ENCODE results near the gene ADAM22.

Gene ADAM22

DNA sequence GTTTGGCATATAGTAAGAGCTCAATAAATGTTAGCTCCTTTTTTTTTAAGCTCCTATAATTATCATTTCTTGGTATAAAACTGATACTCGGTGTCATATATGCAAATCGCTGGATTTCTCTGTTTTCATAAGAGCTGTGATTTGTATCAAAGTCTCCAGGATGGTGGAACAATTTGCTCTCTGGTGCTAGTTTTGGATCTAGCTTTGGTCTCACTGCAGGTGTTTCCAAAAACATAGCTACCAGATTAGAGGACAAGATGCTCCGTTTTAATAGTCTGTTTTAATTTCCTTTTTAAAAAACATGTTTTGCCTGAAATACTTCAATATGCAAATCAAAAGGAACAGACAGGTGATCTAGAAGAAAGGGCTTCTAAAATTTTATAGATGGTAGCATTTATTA lies 25.3 kb downstream of the ADAM22 start:
- DNase-seq (ENCODE audit: low spot score) = no peak

DNA sequence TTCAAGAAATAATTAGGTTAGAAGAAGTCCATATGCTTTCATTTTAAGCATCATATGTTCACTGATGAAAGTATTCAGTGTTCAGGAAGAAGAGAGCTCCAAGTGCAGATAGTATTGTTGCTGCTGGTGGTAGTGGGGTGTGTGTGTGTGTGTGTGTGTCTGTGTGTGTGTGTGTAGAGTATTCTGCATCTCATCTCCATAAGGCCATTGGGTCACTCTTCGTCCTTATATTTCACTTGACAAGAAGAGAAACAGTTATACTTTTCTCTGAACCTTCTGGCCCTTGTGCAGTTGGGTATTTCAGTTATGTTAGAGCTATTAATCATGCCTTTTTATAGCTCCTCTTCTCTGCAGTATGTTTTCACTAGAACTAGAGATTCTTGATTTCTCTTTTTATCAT lies 26.2 kb downstream of the ADAM22 start:
- no peak for DNase-seq (ENCODE audit: low spot score)

DNA sequence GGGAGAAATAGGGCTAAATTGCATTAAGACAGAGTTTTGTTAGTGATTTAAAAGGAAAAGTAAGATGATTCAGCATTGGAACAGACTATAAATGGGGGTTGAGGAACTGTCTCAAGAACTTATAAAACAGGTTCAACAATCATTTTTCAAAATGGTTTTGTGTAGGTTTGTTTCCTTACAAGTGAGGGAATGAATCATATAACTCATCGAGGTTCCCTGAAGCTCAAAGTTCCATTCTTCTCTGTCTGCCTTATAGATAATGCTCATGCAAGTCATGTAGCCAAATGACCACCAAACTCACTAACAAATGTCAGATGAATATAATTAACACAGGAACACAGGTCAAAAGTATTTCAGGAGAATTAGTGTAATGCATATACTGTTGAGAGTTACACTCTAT lies 27.7 kb downstream of the ADAM22 start:
- DNase-seq (ENCODE audit: low spot score) = no peak

DNA sequence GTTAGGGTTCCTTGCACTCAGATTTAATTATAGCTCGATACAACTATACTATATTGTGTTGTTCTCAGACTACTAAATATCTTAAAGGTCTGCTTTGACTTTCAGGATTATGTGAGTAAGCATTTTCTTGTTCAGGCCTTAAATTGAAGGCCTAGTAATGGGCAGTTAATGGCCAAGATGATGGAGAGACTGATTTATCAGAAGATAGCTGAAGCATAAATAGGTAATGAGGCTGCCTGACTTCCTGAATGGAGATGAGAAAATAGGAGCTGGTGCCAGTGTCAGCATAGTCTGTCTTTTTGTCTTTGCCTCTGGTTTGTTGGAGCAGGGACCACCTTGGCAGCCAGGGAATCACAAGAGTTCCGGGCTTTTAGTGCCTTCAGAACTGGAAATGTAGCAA lies 32.2 kb downstream of the ADAM22 start:
- DNase-seq (ENCODE audit: low spot score) = no peak

DNA sequence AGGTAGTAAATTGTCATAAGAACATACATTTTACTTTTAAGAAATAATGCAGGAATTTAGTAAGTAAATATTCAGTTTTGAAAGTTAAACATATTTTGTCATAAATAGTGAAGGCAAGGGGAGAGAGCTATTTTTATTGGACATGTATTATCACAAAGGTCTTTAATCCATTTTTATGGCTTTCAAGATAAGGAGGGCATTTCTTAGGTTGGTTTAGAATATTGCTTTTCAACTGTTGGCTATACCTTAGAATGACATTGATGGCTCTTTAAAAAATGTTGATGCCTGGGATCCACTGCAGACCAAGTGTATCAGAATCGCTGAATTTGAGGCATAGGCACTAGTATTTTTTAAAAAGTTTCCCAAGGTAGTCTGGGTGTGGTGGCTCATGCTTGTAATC lies 34.0 kb downstream of the ADAM22 start:
- DNase-seq (ENCODE audit: low spot score) = no peak

DNA sequence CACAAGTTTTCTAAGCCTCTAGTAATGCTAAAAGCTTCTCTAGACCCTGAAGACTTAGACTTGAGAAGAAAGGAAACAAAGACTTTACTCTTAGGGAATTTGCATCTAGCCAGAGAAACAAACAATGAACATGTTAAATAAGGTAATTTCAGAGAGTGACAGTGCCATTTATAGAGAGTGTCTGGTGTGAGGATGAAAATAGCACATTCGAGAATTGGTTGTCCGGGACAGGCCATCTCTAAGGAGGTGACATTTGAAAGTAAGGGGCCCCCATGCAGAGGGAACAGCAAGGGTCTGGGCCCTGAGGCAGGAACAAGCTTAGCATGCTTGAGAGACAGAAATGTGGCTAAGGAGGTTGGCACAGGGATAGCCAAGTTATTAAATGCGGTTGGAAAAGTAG lies 48.1 kb downstream of the ADAM22 start:
- DNase-seq (ENCODE audit: low spot score) = no peak

DNA sequence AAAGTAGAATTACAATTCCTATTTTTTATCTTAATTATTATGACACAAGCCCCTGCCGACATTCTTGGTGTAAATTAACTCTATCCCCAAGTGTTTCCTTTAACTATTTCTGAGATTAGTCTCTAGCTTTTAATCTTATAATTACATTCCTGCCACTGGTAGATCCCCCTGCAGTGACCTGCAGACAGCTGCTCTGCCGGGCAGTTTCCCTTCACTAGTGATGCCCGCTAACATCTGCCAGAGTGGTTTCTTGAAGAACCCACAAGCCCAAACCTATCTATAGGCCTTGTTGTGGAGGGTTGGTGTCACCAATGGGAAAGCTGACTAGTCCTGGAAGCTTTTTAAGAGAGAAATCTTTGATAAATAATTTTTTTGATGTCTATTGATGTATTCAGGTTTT lies 50.0 kb downstream of the ADAM22 start:
- DNase-seq (ENCODE audit: low spot score) = no peak

DNA sequence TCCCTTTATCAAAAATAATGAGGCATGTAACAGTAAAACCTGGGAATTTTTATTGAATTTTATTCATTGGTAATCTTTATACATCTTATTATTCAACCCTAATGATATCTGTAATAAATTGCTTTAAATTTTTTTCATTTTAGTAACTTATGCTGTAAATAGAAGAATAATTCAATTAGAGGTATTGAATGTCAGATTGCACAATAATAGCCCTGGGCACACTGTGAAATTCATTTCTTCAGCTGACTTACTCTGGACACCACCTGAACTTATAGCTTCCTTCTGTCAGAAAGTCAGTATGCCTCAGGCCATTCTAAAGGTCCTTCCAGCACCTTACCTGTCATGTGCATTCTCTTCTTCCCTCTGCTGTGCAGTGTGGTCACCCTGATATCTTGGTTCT lies 59.2 kb downstream of the ADAM22 start:
- no peak for DNase-seq (ENCODE audit: low spot score)

DNA sequence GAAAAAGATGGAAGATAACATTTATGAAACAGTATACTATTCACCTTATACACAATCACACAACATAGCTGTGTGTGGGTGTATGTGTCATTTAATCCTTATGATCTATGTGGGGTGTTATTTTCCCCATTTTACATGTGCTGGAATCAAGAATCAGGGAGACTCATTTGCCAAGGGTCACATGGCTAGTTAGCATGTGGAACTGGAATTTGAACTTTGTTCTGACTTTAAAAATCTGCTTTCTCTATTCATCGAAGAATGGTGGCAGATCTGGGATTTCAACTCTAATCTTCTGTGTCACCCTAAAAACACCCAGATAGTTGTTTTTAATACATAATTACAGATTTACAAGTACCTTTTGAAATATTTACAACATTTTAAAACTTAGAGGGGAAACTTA lies 65.2 kb downstream of the ADAM22 start:
- no peak for DNase-seq (ENCODE audit: low spot score)

DNA sequence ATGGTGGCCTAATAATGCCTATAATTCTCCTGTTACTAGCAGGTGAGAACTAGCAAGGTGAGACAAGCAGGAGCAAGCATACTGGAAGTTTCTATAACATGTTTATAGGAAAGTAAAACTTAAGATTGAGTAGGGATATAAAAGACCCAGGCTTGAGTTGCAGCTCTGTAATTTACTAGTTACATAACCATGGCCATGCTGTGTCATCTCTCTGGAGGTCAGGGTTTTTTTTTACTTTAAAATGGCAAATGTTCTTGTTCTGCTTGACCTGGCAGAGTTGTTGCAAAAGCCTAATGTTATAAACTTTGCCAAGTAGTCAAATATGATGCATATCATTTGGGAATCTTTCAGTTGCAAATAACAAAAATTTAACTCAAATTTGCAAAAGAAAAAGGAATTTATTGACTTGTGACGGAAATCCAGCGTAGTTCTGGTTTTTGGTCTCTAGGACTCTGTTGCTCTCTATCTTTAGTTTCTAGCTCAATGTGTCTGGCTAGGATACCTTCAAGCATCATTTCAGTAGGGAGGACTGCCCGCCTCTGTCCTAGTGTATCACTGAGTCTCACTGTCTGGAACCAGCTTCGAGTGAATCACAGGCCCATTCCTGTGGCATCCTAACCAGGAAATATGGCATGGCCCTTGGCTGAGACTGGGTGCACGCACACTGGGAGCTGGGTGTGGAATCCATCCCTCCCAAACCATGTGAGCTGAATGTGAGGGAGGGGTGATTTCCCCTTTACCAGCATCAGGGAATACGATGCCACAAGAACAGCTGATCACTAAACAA lies 67.9 kb downstream of the ADAM22 start:
- DNase-seq (ENCODE audit: low spot score) = no peak

DNA sequence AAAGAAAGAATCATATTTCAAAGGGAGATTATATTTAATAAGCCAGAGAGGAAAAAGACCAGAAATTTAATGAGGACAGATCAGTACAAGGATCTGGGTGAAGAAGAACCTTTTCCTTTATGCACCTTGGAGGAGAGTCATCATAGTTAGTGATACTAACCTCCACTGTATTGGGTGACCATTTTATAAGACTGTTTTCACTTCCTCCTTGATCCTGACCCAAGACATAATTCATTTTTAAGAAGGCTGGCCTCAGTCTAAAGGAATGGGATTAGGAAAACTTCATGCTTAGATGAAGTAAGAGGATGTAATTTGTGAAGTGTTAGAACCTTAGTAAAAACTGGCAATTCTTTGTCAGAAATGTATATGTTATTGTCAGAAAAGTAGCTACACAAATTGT lies 68.6 kb downstream of the ADAM22 start:
- no peak for DNase-seq (ENCODE audit: low spot score)

DNA sequence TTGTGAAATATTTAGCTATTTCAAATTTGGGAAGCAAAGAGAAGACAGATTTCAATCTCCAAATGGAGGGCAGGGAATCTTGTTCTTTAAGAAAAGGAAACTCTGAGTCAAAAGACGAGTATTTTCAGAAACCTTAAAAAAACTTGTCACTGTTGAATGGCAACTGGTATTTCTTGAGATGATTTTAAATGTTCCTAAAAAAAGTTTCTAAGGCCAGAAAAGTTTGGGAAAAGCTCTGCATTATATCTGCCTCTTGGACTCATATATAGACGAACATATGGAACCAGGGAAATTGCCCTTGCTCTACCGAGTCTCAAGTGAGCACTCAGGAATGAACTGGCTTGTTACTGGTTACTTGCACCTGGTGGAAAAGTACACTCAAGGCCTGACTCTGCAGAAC lies 69.5 kb downstream of the ADAM22 start:
- no peak for DNase-seq (ENCODE audit: low spot score)

DNA sequence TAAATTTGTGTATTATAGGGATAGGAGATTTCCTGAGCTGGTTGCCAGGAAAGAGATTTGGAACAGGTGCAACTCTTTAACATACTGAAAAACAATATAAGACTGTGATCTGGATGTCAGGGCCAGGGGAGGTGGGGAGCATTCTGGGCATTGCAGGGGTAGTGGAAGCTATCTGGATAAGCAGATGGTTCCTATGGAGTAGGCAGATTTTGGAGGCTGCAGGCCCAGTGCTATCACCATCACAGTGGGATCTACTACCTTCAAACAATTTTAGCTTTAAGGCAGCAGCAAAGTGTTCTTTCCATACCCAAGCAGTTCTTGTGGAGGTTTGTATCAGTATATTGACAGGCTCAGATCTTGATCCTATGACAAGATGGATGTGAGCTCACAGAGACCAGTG lies 71.1 kb downstream of the ADAM22 start:
- no peak for DNase-seq (ENCODE audit: low spot score)

DNA sequence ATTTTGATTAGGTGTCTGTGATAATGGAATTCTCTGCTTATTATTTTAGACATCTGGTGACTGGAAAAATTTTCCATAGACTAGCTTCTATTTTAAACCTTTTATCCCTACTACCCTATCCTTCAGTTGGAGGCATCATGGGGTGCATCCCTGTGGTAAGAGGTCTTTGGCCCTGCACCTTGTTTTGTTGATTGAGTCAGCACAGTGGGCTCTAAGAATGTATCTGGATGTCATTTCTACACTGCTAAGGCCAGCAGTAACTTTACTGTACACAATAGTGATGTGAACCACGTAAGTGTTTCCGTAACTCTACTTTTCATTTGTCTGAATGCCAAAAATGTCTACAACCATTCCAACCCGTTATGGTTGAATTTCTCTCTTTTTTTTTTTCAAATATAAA lies 75.6 kb downstream of the ADAM22 start:
- DNase-seq (ENCODE audit: low spot score) = no peak

DNA sequence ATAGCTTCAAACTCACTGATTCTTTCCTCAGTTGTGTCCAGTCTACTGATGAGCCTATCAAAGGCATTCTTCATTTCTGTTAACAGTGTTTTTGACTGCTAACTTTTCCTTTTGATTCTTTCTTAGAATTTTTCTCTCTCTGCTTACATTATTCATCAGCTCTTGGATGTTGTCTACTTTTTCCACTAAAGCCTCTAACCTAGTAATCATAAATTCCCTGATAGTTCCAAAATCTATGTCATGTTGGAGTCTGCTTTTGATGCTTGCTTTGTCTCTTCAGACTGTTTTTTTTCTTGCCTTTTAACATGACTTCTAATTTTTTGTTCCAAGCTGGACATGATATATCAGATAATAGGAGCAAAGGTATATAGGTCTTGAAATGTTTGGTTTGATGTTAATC lies 78.0 kb downstream of the ADAM22 start:
- DNase-seq (ENCODE audit: low spot score) = no peak

DNA sequence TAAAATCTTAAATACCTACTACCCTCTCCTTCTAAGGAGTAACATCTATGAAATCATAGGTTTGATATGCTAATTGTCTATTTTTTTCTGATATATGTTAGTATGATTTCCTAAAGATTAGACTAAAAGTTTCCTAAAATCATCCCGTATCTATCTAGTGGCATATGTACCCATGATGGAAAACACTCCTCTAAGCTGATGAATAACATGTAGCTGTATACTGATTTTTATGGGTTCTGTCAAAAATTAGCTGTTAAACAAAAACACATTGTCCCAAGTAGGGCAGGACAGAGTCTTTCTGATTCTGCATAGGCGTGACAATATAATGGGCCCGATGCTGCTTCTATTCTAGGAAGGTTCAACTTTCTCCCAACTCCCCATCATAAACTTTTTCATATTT lies 79.9 kb downstream of the ADAM22 start:
- no peak for DNase-seq (ENCODE audit: low spot score)

DNA sequence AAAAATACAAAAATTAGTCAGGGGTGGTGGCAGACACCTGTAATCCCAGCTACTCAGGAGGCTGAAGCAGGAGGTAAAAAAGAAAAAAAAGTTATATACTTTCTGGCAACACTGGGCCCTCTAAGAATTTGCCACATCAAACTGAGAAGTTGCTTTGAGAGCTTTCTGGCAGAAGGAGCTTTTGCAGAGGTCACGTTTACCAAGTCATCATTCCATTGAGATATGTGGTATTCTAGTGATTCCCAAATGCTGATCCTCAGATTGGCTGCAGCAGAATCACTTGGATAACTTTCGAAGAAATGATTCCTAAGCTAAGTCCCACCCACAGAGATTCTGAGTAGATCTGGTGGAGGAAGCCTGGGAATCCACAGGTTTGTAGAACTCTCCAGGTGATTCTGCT lies 80.5 kb downstream of the ADAM22 start:
- no peak for DNase-seq (ENCODE audit: low spot score)

DNA sequence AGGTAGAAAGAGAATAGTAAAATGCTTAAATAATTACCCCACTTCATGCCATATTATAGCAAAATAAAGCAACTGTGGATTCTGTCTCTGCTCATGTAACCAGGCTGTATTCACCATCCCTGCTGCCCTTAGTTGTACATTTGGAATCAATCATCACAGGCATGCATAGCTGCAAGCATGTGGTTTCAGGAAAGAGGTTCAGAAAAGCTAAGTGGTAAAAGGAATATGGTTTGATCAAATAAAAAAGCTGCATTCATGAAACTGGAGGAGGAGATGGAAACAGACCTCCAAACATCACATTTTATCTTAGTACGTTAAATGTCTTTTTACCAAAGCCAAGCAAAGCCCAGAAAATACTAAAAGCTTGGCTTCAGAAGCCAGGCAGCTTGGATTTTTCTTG lies 81.3 kb downstream of the ADAM22 start:
- no peak for DNase-seq (ENCODE audit: low spot score)

DNA sequence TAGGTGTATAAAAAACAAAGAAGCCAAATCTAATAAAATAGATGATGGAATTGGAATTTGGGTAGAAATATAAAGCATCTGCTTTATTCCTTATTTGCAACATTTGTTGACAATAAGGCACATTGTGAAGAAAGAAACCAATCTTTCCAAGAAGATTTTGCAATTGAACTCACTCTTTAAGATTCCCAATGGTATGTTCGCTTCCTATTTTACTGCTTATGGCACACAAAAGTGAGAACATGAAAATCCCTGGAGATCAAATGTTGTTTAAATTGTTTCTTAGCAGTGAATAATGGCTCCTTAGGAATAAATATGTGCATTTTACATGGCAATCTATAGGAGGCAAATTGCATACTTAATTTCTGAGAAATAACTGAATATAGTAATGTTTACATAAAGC lies 84.5 kb downstream of the ADAM22 start:
- DNase-seq (ENCODE audit: low spot score) = no peak

DNA sequence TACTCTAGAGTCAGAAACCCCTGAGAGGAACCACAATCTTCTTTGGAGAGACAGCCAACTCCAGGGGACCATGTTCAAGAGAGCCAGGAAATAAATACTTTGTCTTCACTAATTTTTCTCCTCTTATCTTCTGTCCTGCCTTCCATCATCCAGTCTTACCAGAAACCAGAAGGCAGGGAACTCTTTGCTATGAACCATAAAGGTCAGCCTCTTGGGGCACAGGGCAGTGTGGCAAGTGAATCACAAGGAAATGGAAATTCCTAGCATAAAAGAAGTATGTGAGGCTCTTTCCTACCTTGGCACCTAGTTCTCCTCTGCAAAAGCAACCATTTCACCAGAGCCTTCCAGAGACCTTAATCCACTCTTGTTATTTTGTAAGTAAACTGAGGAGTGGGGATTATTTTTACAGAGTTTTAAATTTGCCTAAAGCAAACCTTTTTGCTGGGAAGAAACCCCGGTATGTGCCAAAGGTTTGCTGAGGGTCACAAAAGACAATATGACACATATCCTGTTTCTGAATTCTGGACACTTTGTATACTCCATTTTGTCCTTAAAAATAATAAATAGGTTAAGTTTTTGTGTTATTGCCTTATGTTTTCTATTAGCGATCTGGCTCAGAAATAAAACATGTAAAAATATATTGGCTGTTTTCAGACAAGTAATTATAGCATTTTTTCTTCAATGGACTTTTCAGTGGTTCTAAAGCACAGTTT lies 87.1 kb downstream of the ADAM22 start:
- DNase-seq (ENCODE audit: low spot score) = no peak

DNA sequence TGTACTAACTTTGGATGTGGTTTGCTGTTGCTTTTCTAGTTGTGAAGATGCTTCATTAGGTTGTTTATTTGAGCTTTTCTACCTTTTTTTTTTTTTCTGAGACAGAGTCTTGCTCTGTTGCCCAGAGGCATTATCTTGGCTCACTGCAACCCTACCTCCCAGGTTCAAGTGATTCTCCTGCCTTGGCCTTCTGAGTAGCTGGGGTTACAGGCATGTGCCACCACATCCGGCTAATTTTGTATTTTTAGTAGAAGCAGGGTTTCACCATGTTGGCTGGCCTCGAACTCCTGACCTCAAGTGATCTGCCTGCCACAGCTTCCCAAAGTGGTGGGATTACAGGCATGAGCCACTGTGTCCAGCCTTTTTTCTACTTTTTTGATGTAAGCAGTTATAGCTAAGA lies 93.7 kb downstream of the ADAM22 start:
- no peak for DNase-seq (ENCODE audit: low spot score)

DNA sequence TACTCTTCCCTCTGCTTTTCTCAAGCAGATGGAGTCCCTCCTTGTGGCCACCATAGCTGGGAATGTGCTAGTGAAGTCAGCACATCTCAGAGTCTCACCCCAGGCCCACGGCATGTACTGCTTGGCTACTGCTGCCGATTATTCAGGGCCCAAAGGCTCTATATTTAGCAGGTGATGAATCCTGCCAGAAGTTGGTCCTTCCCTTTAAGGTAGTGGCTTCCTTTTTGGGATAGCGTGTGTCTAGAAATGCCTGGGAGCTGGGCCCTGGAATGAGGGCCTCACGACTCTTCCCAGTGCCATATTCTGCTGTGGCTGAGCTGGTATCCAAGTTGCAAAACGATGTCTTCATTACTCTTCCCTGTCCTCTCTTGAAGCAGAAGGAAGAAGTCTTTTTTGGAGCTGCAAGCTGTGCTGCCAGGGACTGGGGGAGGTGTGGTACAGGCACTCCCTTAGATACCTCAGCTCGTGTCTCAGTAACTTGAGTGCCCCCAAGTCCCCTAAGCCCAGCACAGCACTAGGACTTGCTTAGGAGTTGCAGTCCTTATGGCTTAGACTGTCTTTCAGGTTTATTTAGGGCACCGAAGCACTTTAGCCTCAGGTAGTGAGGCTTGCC lies 100.1 kb downstream of the ADAM22 start:
- DNase-seq (ENCODE audit: low spot score) = no peak

DNA sequence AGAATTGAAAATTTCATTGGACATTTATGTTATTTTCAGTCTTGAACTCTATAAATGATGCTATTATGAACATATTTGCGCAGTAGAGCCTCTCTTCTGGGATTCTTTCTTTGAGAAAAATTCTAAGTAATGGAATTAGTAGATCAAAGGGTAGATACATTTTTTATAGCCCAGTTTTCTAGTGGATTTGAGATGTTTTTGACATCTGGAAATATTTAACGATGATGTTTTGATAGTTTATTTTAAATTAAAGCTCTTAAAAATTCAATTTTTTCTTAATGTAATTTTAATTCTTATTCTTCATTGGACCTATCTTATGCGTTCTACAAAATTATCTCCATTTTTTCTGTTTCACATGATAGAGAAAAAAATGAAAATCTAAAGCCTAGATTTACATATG lies 103.0 kb downstream of the ADAM22 start:
- DNase-seq (ENCODE audit: low spot score) = no peak

DNA sequence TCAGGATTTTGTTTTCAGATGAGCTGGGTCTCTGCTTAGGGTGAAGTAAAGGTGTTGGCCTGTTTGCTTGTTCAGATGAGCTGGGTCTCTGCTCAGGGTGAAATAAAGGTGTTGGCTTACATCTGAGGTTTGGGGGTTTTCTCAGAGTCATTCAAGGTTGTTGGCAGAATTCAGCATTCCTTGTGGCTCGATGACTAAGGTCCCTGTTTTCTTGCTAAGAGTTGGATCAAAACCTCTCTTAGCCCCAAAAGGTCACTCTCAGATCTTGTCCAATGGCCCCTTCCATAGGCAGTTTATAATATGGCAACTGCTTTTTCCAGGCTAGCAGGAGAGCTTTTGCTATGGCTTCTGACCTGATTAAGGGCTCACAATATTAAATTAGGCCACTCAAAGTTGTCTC lies 106.6 kb downstream of the ADAM22 start:
- DNase-seq (ENCODE audit: low spot score) = no peak

All from CD4-positive, alpha-beta T cell treated with Interleukin-6 at 100 ng/mL for 8 hours (primary cell).